HG02981 (cell line): ENCODE measurements around the gene ZNF618.

ENCODE experiments used
- ATAC-seq: cut with Tn5 transposase; IDR thresholded peaks from one replicate; pipeline ENCODE4 v1.9.1; 2021; ENCODE audit warnings: mild to moderate bottlenecking, moderate library complexity; ENCODE audit not compliant: unreplicated experiment

Gene ZNF618

DNA sequence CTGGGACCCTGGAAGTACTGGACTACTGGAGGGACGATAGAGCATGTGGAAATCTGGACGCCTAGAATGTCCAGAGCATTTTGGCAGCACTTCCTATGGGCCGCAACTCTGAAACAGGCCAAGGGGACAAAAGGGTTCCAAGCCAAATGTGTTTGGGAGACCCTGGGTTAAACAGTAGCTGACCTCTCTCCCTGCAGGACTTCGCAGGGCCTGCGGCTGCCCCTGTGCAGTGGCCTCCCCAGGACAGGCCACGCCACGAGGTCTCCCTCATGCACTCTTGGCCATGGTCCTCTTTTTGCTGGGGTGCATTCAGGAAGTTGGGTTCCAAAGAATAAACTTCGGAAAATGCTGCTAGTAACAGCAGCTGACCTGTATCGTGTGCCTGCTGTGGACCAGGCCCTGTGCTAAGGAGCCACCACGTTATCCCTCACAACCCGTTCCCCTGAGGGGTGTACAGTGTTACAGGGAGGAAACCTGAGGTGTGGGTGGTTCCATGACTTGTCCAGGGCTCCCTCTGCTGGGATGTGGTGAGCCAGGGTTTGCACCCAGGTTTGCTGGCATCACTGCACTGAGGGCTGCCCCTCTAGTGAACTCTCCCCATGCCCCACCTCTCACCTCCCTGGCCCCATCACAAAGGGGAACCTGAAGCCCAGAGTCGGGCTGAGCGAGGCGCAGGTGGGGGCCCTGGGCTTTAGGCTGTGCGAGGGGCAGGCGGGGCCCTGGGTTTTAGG is 122.6 kb downstream of the ZNF618 start:
- ATAC-seq: no peak

DNA sequence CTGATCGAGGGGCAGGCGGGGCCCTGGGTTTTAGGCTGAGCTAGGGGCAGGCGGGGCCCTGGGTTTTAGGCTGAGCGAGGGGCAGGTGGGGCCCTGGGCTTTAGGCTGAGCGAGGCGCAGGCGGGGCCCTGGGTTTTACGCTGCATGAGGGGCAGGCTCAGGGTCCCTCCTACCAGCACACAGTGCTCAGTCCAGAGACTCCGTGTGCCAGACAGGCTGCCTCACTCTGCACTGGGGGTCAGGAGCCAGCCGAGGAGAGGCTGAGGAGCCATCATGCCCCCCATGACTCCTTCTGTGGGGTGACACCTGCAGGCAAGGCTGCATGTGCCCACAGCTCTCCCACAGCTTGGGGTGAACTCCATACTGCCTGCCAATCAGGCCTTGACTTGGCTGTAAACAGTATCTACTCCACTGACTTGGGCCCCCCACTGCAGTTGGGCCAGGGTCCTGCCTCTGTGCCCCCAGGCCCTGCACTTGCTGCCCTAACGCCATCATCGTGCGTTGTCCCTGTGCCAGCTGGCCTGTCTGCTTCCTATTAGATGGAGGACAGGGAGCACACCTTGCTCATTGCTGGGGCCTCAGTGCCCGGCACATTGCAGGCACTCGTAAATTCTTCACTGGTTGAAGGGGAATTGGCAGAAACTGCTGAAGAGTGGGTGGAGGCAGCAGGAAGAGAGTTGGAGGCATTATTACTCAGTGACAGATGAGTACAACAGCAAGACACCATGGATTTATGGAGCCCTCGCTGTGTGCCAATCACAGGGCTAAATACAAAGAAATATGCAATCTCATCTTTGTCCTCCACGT is 123.3 kb downstream of the ZNF618 start:
- ATAC-seq: no peak

DNA sequence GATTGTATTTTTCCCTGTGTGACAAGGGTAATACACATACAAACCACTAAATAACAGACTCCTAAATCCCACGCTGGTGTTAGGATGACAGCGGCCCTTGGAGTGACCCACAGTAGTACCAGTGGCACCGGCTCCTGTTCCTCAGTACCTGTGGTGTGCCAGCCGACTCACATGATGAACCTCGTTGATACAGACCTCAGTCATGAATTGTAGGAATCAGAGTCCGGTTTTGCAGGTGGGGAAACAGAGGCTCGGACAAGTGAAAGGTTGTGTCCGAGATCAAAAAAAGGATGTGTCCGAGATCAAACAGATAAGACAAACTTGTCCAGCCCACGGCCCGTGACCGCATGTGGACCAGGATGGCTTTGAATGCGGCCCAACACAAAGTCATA is 124.0 kb downstream of the ZNF618 start:
- no peak for ATAC-seq

DNA sequence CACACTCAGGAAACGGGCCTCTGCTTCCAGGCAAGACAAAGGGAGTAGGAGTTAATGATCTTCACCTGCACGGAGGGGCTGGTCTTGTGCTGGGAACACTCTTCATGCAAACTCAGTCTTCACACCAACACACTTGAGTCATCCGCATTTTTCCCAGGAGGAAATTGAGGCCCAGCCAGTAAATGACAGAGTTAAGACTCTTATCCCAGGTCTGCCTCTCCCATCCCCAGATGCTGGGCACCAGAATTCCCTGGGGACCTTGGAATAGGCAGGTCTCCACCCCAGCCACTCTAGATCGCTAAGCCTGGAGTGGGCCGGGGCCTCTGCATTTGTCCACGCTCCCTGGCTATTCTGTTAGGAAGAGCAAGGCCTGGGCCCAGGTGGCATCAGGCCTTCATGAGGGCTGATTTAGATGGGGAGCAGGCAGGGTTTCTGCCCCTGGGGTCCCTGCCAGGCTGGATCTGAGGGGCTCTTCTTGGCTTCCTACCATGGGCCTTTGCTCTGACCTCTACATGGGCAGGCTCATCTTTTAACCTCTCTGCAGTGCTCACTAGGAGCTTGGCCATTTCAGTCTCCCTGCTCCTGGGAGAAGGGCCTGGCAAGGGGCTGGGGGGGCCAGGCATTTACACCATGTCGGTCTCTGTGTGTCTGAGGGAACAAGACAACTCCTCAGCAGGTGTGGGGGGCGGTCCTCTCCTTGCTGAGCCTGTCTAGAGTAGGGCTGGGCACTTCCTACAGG is 124.7 kb downstream of the ZNF618 start:
- ATAC-seq: no peak

DNA sequence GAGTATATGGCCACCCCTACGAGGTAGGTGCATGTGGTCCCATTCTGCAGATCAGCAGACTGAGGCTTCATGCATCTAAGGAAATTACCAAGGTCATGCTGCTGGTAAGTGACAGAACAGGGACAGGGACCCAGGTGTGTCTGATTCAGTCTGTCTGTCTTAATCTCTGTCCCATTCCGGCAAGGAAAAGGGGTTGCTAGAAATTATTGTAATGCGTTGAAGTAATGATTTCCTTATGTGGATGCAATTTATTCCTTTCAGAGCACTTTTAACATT is 125.2 kb downstream of the ZNF618 start:
- no peak for ATAC-seq

DNA sequence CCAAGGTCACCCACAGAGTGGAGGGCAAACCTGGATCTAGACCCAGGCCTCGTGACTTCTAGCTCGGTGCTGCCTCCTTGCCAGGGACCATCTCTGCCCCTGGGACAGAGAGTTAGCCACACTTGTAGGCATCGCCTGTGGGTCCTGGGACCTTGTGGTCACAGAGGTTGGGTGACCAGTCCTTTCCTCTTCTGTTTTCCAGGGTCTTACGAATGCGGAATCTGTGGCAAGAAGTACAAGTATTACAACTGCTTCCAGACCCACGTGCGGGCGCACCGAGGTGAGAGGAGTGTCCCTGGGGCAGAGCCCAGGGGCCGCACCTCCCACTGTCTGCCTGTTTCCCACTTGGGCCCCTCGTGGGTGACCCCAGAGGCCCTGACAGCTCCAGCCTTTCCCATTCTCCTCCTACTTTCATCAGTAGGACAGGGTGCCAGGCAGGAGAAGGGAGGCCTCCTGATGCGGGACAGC is 125.7 kb downstream of the ZNF618 start:
- no peak for ATAC-seq

GRCh38 chr9:114002271-114002985 is 126.3 kb downstream of the ZNF618 start:
- ATAC-seq: no peak

GRCh38 chr9:114002986-114003350 is 126.9 kb downstream of the ZNF618 start:
- no peak for ATAC-seq

GRCh38 chr9:114003351-114003750 is 127.2 kb downstream of the ZNF618 start:
- ATAC-seq: no peak

DNA sequence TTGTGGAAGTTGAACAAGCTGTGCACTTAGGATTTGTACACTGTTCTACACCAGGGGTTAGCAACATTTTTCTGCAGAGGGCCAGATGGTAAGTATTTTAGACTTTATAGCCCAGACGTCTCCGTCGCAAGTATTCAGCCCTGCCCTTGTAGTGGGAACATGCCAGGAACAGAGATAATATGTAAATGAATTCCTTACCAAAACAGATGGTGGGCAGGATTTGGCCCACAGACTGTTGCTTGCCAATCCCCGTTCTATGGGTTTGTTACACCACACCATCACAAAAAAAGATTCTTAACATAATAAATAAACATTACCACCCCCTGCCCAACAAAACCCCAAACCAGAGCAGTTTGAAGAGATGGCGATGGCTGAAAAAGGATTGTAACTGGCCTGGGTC is 127.6 kb downstream of the ZNF618 start:
- ATAC-seq: no peak

DNA sequence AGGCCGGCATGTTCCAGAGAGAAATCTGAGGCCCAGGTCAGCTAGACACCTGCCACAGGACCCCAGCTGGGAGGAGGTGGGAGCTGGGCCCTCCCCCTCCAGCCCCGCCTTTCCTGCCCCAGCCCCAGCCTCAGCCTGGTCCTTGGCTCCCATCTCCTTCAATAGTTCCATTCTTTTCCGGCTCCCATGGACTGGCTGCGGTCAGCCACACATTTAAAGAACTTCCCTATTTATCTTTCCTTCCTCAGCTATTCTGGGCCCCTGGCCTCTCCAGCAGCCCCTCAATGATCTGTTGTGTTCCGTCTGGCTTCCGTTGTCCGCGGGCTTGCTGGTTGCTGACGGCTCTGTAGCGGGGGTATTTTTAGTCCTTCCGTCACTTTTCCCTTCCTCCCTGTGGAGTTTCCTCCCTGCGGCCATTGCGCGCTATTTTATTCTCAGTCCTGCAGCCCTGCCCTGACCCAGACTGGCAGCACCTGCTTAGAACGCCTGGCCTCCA is 128.2 kb downstream of the ZNF618 start:
- no peak for ATAC-seq

GRCh38 chr9:114005371-114006154 is 129.5 kb downstream of the ZNF618 start:
- ATAC-seq: no peak

GRCh38 chr9:114006155-114006550 is 130.0 kb downstream of the ZNF618 start:
- ATAC-seq: no peak

DNA sequence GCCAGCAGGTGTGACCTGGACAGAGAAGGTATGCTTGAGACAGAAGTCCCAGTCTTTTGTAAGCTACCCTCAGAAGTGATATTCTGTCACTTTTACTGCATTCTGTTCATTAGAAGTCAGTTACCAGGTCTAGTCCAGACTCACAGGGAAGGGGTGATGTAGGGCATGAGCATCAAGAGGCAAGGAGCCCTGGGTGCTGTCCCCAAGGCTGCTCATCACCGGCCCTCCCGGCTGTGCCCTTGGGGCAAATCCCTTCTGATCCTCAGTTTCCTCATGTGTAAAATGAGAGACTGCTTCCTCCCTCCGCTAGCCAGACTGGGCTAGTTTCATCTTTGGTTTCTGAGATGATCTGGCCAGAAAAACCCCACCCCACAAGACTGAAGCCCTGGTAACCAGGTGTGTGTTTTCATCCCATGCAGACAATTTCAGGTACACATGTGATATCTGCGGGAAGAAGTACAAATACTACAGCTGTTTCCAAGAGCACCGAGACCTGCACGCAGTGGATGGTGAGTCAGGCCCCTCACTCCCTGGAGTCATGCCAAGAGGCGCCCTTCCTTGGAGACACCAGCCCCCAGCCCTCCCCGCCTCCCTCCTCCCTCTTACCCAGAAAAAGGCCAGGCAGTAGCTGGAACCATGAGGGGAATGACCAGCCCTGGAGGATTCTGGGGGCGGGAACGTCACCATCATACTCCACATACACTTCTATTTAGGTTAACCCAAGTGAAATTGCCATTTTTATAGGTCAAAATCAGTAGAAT is 131.0 kb downstream of the ZNF618 start:
- ATAC-seq: no peak

DNA sequence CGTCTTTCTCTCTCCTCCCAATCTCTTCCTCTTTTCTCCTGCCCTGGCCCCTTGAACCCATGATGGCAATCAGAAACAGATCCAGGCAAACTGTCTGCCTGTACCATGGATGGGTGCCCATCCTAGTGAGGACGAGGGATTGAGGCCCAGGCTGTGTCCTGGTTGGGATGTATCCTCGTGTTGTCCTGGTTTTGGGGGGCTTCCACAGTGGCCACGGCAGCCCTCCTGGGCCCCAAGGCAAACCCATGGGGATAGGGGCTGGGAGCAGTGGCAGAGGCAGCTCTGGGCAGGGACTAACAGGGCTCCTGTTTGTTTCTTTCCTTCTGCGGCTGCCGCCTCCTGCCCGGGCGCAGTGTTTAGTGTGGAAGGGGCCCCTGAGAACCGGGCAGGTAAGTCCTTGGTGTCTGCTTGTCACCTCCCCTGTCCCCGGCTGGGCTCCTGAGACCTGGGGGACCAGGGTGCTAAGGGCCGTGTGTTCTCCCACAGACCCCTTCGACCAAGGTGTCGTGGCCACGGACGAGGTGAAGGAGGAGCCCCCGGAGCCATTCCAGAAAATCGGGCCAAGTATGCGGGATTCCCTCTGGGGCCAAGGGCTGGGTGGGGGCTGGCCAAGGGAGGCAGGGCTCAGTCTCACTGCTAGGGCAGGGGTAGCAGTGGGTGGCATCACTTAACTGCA is 132.0 kb downstream of the ZNF618 start:
- no peak for ATAC-seq

GRCh38 chr9:114008667-114009410 is 132.7 kb downstream of the ZNF618 start:
- no peak for ATAC-seq

DNA sequence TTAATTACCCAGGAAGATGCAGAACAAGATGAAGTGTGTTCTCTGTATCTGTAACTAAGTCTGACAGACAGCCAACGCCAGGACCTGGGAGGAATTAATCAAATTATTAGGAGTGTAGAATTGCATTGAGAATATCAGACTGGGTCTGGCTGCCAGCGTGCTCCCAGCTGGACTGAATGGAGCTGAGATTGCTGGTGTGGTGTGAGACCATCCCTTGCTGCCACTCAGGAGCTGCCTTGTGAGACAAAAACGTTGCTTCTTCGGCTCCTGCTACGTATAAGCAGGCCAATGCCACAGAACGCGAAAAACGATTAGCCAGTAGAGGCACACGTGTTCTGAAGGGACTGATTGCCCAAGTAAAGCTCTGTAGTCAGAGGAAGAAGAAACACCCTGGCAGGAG is 135.2 kb downstream of the ZNF618 start:
- ATAC-seq: no peak

- ATAC-seq: no peak
These were observed 136.0 kb downstream of the ZNF618 start for GRCh38 chr9:114012126-114012525.
